Caco-2 (cell line): ENCODE data around the gene KCNQ1OT1. TPM values are rescaled to one million over a fixed set of nuclear protein-coding genes. Genes with fewer than 3 reads are reported as not detected.

ENCODE experiments used
- BruUV-seq: library from RNA; stranded (reverse); fragments of 400-500 nt; replicated peaks from 2 replicates; lab custom pipeline; 2021; lab: Mats Ljungman, UMichigan
- CTCF ChIA-PET: fragments of 300-600 bp; sonication (Branson Sonifier 250); formaldehyde crosslinking; loops from one replicate; lab custom pipeline; 2022; ENCODE audit warnings: antibody characterized with exemption; lab: Charles Lee
- POLR2A ChIA-PET: fragments of 300-600 bp; sonication (Branson Sonifier 250); formaldehyde crosslinking; loops from one replicate; lab custom pipeline; 2022; ENCODE audit warnings: antibody characterized with exemption; lab: Charles Lee
- DNase-seq, 2 experiments: peaks; one replicate each; pipeline versions ENCODE4 v3.0.0 to v3.0.0-alpha.2; 2020 to 2022
- H3K27me3 ChIP-seq: replicated peaks from 2 replicates; pipeline ENCODE4 v1.6.0; 2011; ENCODE audit warnings: low read length; ENCODE audit not compliant: control insufficient read depth, insufficient read depth
- H3K36me3 ChIP-seq: 2 replicates; pipeline ENCODE4 v1.5.1; 2011; ENCODE audit warnings: low read length; ENCODE audit not compliant: control insufficient read depth, insufficient read depth
- H3K4me1 ChIP-seq: fragments of 250-450 bp; sonication (Bioruptor Pico); 2 replicates; pipeline ENCODE4 v1.5.1; 2020; ENCODE audit warnings: mild to moderate bottlenecking
- H3K4me3 ChIP-seq: 2 replicates; pipeline ENCODE4 v1.5.1; 2011; ENCODE audit warnings: low read depth, mild to moderate bottlenecking, control low read depth, low read length
- H3K9me3 ChIP-seq: fragments of 250-450 bp; sonication (Bioruptor Pico); 2 replicates; pipeline ENCODE4 v1.5.1; 2020; ENCODE audit warnings: mild to moderate bottlenecking, moderate library complexity
- H3K27ac Mint-ChIP-seq: one replicate; pipeline ENCODE4 v1.8.0; 2022; ENCODE audit warnings: mixed read lengths; ENCODE audit not compliant: unreplicated experiment
- H3K27me3 Mint-ChIP-seq: one replicate; pipeline ENCODE4 v1.8.0; 2022; ENCODE audit warnings: mixed read lengths; ENCODE audit not compliant: insufficient read depth, unreplicated experiment
- H3K36me3 Mint-ChIP-seq: one replicate; pipeline ENCODE4 v1.8.0; 2022; ENCODE audit warnings: mild to moderate bottlenecking, mixed read lengths; ENCODE audit not compliant: insufficient read depth, unreplicated experiment
- H3K4me1 Mint-ChIP-seq: one replicate; pipeline ENCODE4 v1.8.0; 2022; ENCODE audit warnings: low read depth, mixed read lengths; ENCODE audit not compliant: unreplicated experiment
- H3K4me3 Mint-ChIP-seq: one replicate; pipeline ENCODE4 v1.8.0; 2022; ENCODE audit warnings: mild to moderate bottlenecking, moderate library complexity, mixed read lengths; ENCODE audit not compliant: unreplicated experiment
- H3K9me3 Mint-ChIP-seq: one replicate; pipeline ENCODE4 v1.8.0; 2022; ENCODE audit warnings: mixed read lengths; ENCODE audit not compliant: unreplicated experiment
- CTCF ChIP-seq, 2 experiments: fragments of 200-600 bp in 1 of 2; IDR thresholded peaks; 1 replicate in 1 of 2; 2 replicates in 1 of 2; pipeline versions ENCODE4 v1.5.1 to v1.8.0; 2011 to 2022; ENCODE audit warnings: antibody characterized with exemption in 1 of 2, control low read depth in 1 of 2, inconsistent platforms in 1 of 2, low read depth in 1 of 2, low read length in 1 of 2, mild to moderate bottlenecking in 1 of 2, moderate library complexity in 1 of 2; ENCODE audit not compliant: insufficient read depth in 1 of 2, severe bottlenecking in 1 of 2, unreplicated experiment in 1 of 2
- intact Hi-C: fragments of 100-400 bp; cut with micrococcal nuclease; formaldehyde crosslinking; loops from one replicate; pipeline ENCODE4 v1.10.0; 2022; ENCODE audit not compliant: unreplicated experiment
- total RNA-seq: library from RNA; stranded (reverse); gene quantifications from 2 replicates; pipeline ENCODE4 v1.2.3, GENCODE V29; 2022

KCNQ1OT1 gene
- total RNA-seq, 1 experiment from 2014 or later, result 7.5 TPM

DNA sequence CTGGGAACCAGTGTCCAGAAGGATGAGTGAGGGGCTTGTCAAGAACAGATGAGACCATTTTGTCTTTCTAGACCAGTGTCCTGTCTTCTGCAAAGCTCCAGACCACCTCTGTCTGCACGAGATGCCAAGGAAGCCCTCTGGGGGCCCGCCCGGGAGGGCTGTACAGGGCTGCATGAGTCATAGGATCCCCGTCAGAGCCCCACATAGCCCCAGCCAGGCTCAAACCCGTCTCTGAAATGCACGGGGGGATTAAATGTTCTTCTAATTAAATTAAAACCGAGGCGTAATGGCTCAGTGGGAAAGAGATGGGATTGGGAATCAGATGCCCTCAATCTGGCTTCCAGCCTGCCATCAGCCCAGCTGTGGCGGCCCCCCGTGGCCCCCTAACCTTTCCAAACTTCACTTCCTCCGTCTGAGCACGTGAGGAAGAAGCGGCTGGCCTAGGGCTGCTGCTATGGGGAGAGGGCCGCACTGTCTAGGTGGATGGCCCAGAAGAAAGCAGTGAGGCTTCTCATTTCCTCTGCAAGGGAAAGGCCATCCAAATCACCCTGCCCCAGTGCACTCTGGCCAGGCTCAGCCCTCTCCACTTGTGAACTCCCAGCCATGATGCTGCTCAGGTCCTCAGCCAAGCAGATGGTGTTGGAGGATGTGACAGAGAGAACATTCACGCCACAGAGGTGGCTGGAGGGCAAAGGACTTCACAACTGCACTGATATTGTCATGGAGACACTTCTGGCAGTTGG lies 32.8 kb downstream of the KCNQ1OT1 start:
- CTCF ChIA-PET, result no interaction called here
- DNase-seq, result no peak
- TF ChIP-seq CTCF (IDR thresholded peaks at IDR 0.05; ENCODE audit: insufficient read depth in 1 of 2, low read depth in 1 of 2, low read length in 1 of 2, severe bottlenecking in 1 of 2, unreplicated experiment in 1 of 2), result no peak
- Mint-ChIP-seq H3K36me3 (peaks cover 82% of the 10 kb centered on the region), H3K9me3 (no peaks in the 10 kb centered on the region), H3K27ac (no peak overlapping the region), H3K4me3 (no peak overlapping the region), H3K4me1 (no peaks in the 10 kb centered on the region), H3K27me3 (no peaks in the 10 kb centered on the region)
- Histone ChIP-seq H3K9me3 (peaks cover 22% of the 10 kb centered on the region), H3K4me3 (no peak overlapping the region), H3K27me3 (no peaks in the 10 kb centered on the region), H3K4me1 (no peaks in the 10 kb centered on the region), H3K36me3 (peaks cover 21% of the 10 kb centered on the region)
- intact Hi-C loops, result no loop called here
- no TSS peak for BruUV-seq
- POLR2A ChIA-PET, result no interaction called here

DNA sequence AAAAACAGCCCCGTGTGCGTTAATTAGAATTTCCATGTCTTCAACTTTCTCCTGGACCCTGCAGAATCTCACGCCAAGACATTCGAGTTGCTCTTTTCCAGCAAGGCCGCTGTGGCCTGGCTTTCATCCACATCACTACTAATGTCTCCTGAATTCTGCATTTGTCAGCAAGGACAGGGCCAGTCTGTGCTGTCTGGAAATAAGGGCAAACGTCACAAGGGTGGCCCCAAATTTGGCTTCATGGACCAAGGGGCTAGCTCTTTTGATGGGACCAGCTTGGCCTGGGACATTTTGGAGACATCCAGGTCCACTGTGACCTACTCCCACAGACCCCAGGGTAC lies 33.4 kb downstream of the KCNQ1OT1 start:
- POLR2A ChIA-PET, result no interaction called here
- Histone ChIP-seq H3K9me3 (peaks cover 28% of the 10 kb centered on the region), H3K27me3 (no peaks in the 10 kb centered on the region), H3K36me3 (peaks cover 21% of the 10 kb centered on the region), H3K4me3 (no peak overlapping the region), H3K4me1 (no peaks in the 10 kb centered on the region)
- Mint-ChIP-seq H3K36me3 (peaks cover 86% of the 10 kb centered on the region), H3K27ac (no peak overlapping the region), H3K4me1 (no peaks in the 10 kb centered on the region), H3K9me3 (peaks cover 3% of the 10 kb centered on the region), H3K27me3 (no peaks in the 10 kb centered on the region), H3K4me3 (no peak overlapping the region)
- DNase-seq, result no peak
- intact Hi-C loops, result no loop called here
- TF ChIP-seq CTCF (IDR thresholded peaks at IDR 0.05; ENCODE audit: insufficient read depth in 1 of 2, low read depth in 1 of 2, low read length in 1 of 2, severe bottlenecking in 1 of 2, unreplicated experiment in 1 of 2), result no peak
- BruUV-seq, result no TSS peak
- CTCF ChIA-PET, result no interaction called here

- ChIA-PET POLR2A (no interaction called here), CTCF (no interaction called here)
- no peak overlapping the region for H3K4me3 Mint-ChIP-seq
- intact Hi-C loops, result no loop called here
- H3K4me1 Mint-ChIP-seq, result no peaks in the 10 kb centered on the region
- Histone ChIP-seq H3K4me1 (no peaks in the 10 kb centered on the region), H3K9me3 (peaks cover 34% of the 10 kb centered on the region), H3K36me3 (peaks cover 18% of the 10 kb centered on the region), H3K27me3 (no peaks in the 10 kb centered on the region), H3K4me3 (no peak overlapping the region)
- no TSS peak for BruUV-seq
- H3K9me3 Mint-ChIP-seq, result peaks cover 9% of the 10 kb centered on the region
- no peak overlapping the region for H3K27ac Mint-ChIP-seq
- TF ChIP-seq CTCF (IDR thresholded peaks at IDR 0.05; ENCODE audit: insufficient read depth in 1 of 2, low read depth in 1 of 2, low read length in 1 of 2, severe bottlenecking in 1 of 2, unreplicated experiment in 1 of 2), result no peak
- peaks cover 85% of the 10 kb centered on the region for H3K36me3 Mint-ChIP-seq
- no peaks in the 10 kb centered on the region for H3K27me3 Mint-ChIP-seq
- DNase-seq, result no peak
These were observed 34.0 kb downstream of the KCNQ1OT1 start for GRCh38 chr11:2665526-2666400.
